ENCODE measurements around the gene CD9.
"Not testable (repeated sequence)": the region's sequence is repeated elsewhere in the genome, so short reads cannot be mapped to it uniquely, and the experiment has no call there.

CD9 gene

GRCh38 chr12:6205144-6205539 is 4.9 kb downstream of the CD9 start:
- no peak for DNase-seq (ENCODE audit: low read depth)
- H3K4me3 ChIP-seq (ENCODE audit: low read depth, low read length) = no peak overlapping the region
- no peak for TF ChIP-seq CTCF (conservative IDR thresholded peaks at IDR 0.05; ENCODE audit: low read depth, low read length)

GRCh38 chr12:6205761-6206160 is 5.6 kb downstream of the CD9 start:
- TF ChIP-seq CTCF (conservative IDR thresholded peaks at IDR 0.05; ENCODE audit: low read depth, low read length) = no peak
- no peak overlapping the region for H3K4me3 ChIP-seq (ENCODE audit: low read depth, low read length)
- DNase-seq (ENCODE audit: low read depth) = no peak

- no peak overlapping the region for H3K4me3 ChIP-seq (ENCODE audit: low read depth, low read length)
Measured at GRCh38 chr12:6206327-6206726, 6.1 kb downstream of the CD9 start.

GRCh38 chr12:6207259-6207925 is 7.2 kb downstream of the CD9 start:
- TF ChIP-seq CTCF (conservative IDR thresholded peaks at IDR 0.05; ENCODE audit: low read depth, low read length) = no peak
- H3K4me3 ChIP-seq (ENCODE audit: low read depth, low read length) = no peak overlapping the region
- no peak for DNase-seq (ENCODE audit: low read depth)

More at GRCh38 chr12:6206327-6206726, 6.1 kb downstream of the CD9 start:
- no peak for DNase-seq (ENCODE audit: low read depth)
- TF ChIP-seq CTCF (conservative IDR thresholded peaks at IDR 0.05; ENCODE audit: low read depth, low read length) = no peak

GRCh38 chr12:6208130-6208529 is 7.9 kb downstream of the CD9 start:
- no peak for DNase-seq (ENCODE audit: low read depth)
- TF ChIP-seq CTCF (conservative IDR thresholded peaks at IDR 0.05; ENCODE audit: low read depth, low read length) = no peak
- no peak overlapping the region for H3K4me3 ChIP-seq (ENCODE audit: low read depth, low read length)

GRCh38 chr12:6209428-6209827 is 9.2 kb downstream of the CD9 start:
- DNase-seq (ENCODE audit: low read depth); H3K4me3 ChIP-seq (ENCODE audit: low read depth, low read length): not testable (repeated sequence)

GRCh38 chr12:6211421-6211869 is 11.2 kb downstream of the CD9 start:
- DNase-seq (ENCODE audit: low read depth) = no peak
- no peak for TF ChIP-seq CTCF (conservative IDR thresholded peaks at IDR 0.05; ENCODE audit: low read depth, low read length)
- no peak overlapping the region for H3K4me3 ChIP-seq (ENCODE audit: low read depth, low read length)
